Tracheal epithelial cell (primary cell): ENCODE measurements around the gene PTS. TPM values are rescaled to one million over a fixed set of nuclear protein-coding genes. Genes with fewer than 3 reads are reported as not detected.

Experiments
- total RNA-seq: library from RNA; depleted of rRNA; stranded (reverse); fragments of >200 nt; gene quantifications from 2 replicates; pipeline ENCODE4 v1.2.1, GENCODE V29; 2014

The PTS gene
- total RNA-seq = 55.2 and 68.8 TPM in 2 replicates

GRCh38 chr11:112226062-112226830 is at the start of gene PTS:
TSS of gene PTS (plus strand) at chr11:112226428. CDS start at chr11:112226444, 16 bp downstream.

GRCh38 chr11:112260490-112260889 is 34.3 kb downstream of the PTS start, which contains the start of gene PLET1:
TSS of gene PLET1 (minus strand) at chr11:112260860. CDS start at chr11:112260589, 271 bp downstream.

Other genes starting within 250 kb of the PTS start
- 39.8 and 40.7 TPM in 2 replicates for gene DLAT, start 201.0 kb upstream of the PTS start, total RNA-seq
- 0.72 and 1.1 TPM in 2 replicates for gene PIH1D2, start 152.4 kb upstream of the PTS start, total RNA-seq
- 17.8 and 24.3 TPM in 2 replicates for gene NKAPD1, start 152.1 kb upstream of the PTS start, total RNA-seq
- 38.8 and 49.9 TPM in 2 replicates for gene TIMM8B, start 139.7 kb upstream of the PTS start, total RNA-seq
- gene SDHD, start 139.6 kb upstream of the PTS start, total RNA-seq = 172 and 180 TPM in 2 replicates
- gene IL18, start 62.3 kb upstream of the PTS start, total RNA-seq = 30.8 and 91.9 TPM in 2 replicates
- gene TEX12, start 59.1 kb upstream of the PTS start, total RNA-seq = not detected in 2 replicates
- gene BCO2, start 50.9 kb upstream of the PTS start, total RNA-seq = 0.24 and 0.85 TPM in 2 replicates
- not detected in 2 replicates for gene PLET1, start 34.4 kb downstream of the PTS start, total RNA-seq